ENCODE measurements around the gene DCLK2.

DCLK2 gene

GRCh38 chr4:150090836-150091235 lies 12.6 kb downstream of the DCLK2 start:
- Mint-ChIP-seq H3K9me3 (no peaks in the 10 kb centered on the region), H3K27me3 (ENCODE audit: low read depth) (no peaks in the 10 kb centered on the region), H3K4me1 (no peaks in the 10 kb centered on the region), H3K4me3 (no peak overlapping the region), H3K36me3 (ENCODE audit: low read depth) (no peaks in the 10 kb centered on the region), H3K27ac (no peak overlapping the region)
- TF ChIP-seq CTCF (IDR thresholded peaks at IDR 0.05; ENCODE audit: unreplicated experiment in 3 of 3) = no peak

GRCh38 chr4:150094676-150095075 lies 16.4 kb downstream of the DCLK2 start:
- H3K9me3 Mint-ChIP-seq = no peaks in the 10 kb centered on the region
- no peaks in the 10 kb centered on the region for H3K27me3 Mint-ChIP-seq (ENCODE audit: low read depth)
- no peaks in the 10 kb centered on the region for H3K4me1 Mint-ChIP-seq
- no peak overlapping the region for H3K4me3 Mint-ChIP-seq
- no peak for TF ChIP-seq CTCF (IDR thresholded peaks at IDR 0.05; ENCODE audit: unreplicated experiment in 3 of 3)
- no peak overlapping the region for H3K27ac Mint-ChIP-seq
- H3K36me3 Mint-ChIP-seq (ENCODE audit: low read depth) = no peaks in the 10 kb centered on the region

- no peak for TF ChIP-seq CTCF (IDR thresholded peaks at IDR 0.05; ENCODE audit: unreplicated experiment in 3 of 3)
These were observed 18.4 kb downstream of the DCLK2 start for GRCh38 chr4:150096625-150097024.

GRCh38 chr4:150098214-150098613 lies 20.0 kb downstream of the DCLK2 start:
- Mint-ChIP-seq H3K27ac (no peak overlapping the region), H3K27me3 (ENCODE audit: low read depth) (no peaks in the 10 kb centered on the region), H3K4me3 (no peak overlapping the region), H3K9me3 (no peaks in the 10 kb centered on the region), H3K36me3 (ENCODE audit: low read depth) (no peaks in the 10 kb centered on the region), H3K4me1 (no peaks in the 10 kb centered on the region)
- no peak for TF ChIP-seq CTCF (IDR thresholded peaks at IDR 0.05; ENCODE audit: unreplicated experiment in 3 of 3)

More at GRCh38 chr4:150096625-150097024, 18.4 kb downstream of the DCLK2 start:
- Mint-ChIP-seq H3K27me3 (ENCODE audit: low read depth) (no peaks in the 10 kb centered on the region), H3K36me3 (ENCODE audit: low read depth) (no peaks in the 10 kb centered on the region), H3K4me3 (no peak overlapping the region), H3K4me1 (no peaks in the 10 kb centered on the region), H3K27ac (no peak overlapping the region), H3K9me3 (no peaks in the 10 kb centered on the region)

- no peak for TF ChIP-seq CTCF (IDR thresholded peaks at IDR 0.05; ENCODE audit: unreplicated experiment in 3 of 3)
- H3K4me3 Mint-ChIP-seq = no peak overlapping the region
- H3K27me3 Mint-ChIP-seq (ENCODE audit: low read depth) = no peaks in the 10 kb centered on the region
- no peak overlapping the region for H3K27ac Mint-ChIP-seq
- H3K36me3 Mint-ChIP-seq (ENCODE audit: low read depth) = peaks cover 4% of the 10 kb centered on the region
- H3K9me3 Mint-ChIP-seq = no peaks in the 10 kb centered on the region
- H3K4me1 Mint-ChIP-seq = no peaks in the 10 kb centered on the region
These were observed 26.3 kb downstream of the DCLK2 start for GRCh38 chr4:150104404-150105027.

- no peak for TF ChIP-seq CTCF (IDR thresholded peaks at IDR 0.05; ENCODE audit: unreplicated experiment in 3 of 3)
- Mint-ChIP-seq H3K27ac (no peak overlapping the region), H3K27me3 (ENCODE audit: low read depth) (no peaks in the 10 kb centered on the region), H3K4me1 (no peaks in the 10 kb centered on the region), H3K4me3 (no peak overlapping the region), H3K36me3 (ENCODE audit: low read depth) (peaks cover 12% of the 10 kb centered on the region), H3K9me3 (peaks cover 10% of the 10 kb centered on the region)
These were observed 28.6 kb downstream of the DCLK2 start for GRCh38 chr4:150106886-150107285.
